Inflammatory macrophage (primary cell): ENCODE measurements around the gene ATP6V0E2.

Experiments
- DNase-seq, 2 donors: peaks; one replicate each; pipeline ENCODE4 v3.0.0-alpha.2; 2020 to 2022

ATP6V0E2 gene

DNA sequence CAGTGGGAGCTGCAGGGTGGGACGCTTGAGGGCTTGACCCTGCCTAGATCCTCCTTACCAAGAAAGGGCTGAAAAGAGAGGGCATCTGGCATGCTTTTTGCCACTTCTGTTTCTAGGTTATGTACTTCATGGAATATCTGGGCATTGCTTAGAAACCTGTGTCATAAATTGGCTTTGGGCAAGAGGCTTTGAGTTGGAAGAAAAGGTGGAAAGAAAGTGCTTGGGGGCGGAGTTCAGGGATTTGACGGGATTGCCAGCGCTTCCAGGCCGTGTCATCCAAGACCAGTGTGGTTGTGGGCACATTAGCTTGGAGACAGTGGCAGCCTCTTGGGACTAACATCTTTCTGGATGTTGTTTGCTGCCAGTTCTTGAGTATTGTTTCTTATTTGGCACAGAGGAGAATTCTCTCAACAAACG, 34.8 kb upstream of the ATP6V0E2 start:
- DNase-seq, result no peak

DNA sequence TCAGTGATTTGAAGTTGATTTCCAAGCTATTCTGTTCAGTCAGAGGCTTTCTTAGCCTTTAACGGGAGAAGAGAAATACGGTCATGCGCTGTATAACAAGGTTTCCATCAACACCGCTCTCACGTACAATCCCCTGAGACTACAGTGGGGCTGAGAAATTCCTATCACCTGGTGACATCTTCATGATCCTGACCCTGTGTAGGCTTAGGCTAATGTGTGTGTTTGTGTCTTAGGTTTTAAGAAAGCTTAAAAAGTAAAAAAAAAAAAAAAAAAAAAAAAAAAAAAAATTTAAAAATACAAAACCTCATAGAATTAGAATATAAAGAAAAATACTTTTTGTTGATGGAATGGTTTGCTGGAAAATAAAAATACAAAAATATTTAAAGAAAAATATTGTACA, 33.8 kb upstream of the ATP6V0E2 start:
- DNase-seq, result no peak

DNA sequence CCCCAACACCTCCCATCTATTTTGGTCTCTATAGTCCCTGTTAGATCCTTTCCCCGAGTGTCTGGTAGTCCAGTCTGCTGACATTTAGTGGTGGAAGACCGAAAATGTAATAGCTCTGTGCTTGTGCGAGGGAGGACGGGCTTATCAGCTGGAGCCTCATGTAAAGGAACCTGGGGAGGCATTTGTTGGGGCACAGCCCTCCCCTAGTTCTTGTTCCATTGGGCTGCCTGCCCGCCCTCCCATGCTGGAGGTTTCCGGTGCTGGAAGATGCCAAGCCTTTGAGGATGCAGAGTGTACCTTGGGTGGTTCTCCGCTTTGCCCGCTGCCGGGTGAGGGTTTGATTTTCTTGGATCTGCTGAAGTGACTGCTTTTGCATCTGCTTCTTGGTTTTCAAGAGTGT, 30.2 kb upstream of the ATP6V0E2 start:
- no peak for DNase-seq

DNA sequence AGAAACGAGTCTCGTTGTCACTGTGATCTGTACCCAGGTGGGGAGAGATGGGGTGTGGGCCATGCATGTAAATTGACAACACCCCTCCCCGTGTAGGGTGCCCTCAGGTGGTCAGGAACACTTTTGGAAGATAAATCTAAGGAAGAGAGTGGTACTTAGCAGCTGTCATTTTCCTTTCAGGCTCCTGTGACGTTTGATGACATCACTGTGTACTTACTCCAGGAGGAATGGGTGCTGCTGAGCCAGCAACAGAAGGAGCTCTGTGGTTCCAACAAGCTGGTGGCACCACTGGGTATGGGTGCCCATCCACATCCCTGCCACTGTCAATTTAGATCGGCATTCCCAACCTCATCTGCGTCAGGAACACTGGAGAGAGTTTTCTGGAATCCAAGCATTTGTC, 29.3 kb upstream of the ATP6V0E2 start:
- no peak for DNase-seq

DNA sequence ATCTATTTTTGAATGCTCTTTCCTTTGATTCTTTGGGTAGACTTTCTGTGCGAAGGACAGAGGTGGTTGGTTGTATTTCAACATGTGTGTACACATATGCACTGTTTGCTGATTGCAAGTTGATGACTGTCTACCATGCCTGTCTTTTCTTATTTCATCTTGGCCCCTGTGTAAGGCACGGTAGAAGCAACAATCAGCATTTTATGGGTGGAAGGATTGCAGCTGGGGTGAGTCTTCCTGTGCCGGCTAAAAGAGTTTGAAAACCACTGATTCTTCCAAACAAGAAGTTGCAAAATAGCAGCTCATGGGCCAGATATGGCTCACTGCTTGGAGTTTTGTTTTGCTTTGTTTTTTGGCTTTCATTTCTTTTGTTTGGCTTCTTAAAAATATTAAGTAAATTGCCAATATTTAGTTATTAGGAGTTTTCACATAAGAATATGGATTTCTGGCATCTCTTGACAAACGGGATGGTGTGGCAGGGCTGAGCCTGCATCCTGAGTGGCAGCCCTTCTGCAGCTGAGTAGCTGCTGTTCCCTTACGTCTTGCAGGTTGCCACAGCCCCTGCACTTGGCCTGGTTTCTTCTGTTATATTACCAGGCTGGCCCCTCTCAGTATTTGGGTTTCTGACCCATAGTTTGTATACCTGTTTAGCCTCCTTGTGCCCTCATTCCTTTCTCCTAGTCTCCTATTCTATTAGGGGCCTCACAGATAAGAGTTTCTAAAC, 28.4 kb upstream of the ATP6V0E2 start:
- DNase-seq, result no peak

DNA sequence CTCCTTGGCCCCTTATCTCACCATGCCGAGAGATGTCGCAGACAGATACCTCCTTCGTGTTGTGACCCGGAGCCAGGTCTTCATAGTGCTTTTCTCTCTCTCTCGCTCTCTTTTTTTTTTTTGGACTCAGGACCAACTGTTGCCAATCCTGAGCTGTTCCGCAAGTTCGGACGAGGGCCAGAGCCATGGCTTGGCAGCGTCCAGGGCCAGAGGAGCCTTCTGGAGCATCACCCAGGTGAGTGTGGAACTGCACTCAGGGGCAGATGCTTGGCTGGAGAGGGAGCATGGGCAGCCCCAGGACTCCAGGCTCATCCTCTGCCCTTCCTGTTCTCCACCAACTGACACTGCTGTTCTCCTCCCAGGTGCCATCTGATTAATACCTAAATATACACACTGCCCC, 27.7 kb upstream of the ATP6V0E2 start:
- no peak for DNase-seq

DNA sequence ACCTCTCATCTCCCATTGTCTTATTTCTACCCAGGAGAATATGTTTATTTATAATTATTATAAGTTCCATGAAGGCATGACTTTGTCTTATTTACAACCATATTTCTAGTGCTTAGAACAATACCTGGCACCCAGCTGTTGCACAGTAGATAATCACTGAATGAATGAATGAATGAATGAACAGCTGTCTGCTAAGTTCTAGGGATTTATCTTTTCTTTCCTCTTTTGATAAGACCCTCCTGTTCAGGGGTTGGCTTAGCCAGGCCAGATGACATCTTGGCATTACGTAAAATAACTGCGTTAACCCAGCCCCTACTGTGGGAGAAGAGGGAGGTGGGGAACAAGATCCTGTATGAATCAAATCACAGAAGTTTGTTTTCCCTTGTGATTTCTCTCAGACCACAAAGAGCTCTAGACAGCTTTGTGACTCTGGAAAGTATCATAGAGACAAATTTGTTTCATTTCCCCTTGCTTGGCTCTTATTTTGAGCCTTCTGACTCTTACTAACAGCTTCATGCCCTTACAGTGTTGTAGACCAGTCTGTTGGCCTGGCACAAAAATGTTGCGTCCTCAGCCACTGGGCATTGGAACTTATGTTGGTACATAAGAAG, 27.2 kb upstream of the ATP6V0E2 start:
- no peak for DNase-seq

DNA sequence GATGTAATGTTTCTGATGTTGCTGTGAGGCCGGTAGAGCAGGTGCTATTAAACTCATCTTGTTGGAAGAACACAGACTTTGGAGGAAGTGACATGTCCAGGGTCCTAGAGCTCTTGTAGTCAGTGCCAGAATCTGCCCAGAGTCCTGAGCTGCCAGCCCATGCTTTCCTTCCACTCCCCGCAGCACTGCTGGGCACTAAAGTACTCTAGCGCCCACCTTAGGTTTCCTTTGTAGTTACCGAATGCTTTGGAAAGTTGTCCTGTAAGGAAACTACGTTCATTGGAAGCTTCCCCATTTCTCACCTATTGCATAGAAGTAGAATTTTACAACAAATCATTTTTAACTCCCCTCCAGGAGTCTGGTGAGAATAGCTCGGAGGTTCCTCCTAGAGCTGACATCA, 24.6 kb upstream of the ATP6V0E2 start:
- no peak for DNase-seq

DNA sequence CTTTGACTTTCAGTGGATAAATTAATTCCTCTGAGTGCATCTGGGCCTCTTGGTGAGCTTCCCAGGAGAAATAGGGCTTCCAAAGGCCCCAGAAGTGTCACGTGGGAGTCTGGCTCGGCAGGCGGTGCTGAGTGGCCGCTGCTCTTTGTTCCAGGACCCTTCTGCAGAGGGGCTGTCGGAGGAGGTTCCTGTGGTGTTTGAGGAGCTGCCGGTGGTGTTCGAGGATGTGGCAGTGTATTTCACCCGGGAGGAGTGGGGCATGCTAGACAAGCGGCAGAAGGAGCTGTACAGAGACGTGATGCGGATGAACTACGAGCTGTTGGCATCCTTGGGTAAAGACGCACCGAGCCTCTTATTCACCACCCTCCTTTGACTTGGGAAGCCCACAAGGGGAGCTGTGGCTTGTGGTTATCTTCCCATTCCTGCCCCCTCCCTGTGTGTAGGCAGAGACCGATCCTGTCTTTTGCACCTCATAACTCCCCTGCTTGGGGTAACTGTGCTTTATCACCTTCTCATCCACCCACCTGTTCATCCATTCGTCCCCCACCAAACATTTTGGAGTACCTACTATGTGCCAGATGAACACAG, 23.7 kb upstream of the ATP6V0E2 start:
- no peak for DNase-seq

DNA sequence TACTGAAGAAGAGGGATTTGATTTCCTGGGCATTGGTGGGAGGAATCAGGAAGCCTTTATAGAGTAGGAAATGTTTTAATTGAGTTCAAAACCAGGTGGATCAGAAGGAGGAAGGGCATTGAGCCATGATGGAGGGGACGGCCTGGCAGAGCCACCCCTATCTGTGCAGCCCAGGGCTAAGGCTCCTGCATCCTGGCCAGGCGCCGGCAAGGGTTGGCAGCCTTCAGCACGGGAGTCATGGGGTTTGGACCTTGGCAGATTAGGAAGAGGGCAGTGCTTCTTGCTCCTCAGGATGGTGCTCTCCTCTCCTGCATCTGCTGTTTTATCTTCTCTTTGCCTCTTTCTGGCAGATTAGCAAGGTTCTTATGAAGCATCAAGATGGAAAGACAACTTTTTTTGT, 23.1 kb upstream of the ATP6V0E2 start:
- no peak for DNase-seq

DNA sequence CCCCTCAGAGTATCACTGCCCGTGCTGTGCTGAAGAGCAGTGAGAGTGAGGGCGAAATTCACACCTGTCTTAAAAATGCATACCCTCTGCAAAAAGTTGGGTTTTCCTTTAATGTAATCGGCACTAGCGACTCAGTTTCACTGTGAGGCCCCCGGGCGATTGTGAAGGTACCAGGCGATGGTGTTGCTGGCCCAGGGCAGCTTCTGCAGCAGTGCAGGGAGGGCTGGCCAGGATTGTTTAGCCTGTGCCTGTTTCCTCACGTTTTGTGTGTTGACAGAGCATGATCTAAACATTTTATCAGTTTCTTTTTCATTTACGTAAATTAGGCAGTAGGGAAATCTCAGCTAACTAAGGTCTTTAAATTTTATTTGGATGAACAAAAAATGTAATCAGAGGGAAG, 22.3 kb upstream of the ATP6V0E2 start:
- DNase-seq, result no peak

DNA sequence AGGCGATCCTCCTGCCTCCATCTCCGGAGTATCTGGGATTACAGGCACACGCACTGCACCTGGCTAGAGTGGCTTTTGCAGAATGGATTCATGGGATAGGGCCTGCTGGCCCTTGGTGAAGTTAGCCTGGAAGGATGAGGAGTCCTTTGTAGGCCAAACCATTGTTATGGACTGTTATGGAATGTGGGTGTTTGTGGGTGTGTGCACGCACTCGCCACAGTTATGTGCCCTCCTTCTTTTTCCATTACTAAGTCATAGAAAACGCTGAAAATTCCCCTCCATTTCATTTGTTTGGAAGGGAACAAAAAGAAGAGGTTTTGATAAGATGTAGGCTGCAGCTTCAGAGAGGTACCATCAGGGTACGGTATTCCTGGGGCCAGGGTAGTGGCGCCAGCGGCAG, 20.6 kb upstream of the ATP6V0E2 start:
- DNase-seq, result no peak

DNA sequence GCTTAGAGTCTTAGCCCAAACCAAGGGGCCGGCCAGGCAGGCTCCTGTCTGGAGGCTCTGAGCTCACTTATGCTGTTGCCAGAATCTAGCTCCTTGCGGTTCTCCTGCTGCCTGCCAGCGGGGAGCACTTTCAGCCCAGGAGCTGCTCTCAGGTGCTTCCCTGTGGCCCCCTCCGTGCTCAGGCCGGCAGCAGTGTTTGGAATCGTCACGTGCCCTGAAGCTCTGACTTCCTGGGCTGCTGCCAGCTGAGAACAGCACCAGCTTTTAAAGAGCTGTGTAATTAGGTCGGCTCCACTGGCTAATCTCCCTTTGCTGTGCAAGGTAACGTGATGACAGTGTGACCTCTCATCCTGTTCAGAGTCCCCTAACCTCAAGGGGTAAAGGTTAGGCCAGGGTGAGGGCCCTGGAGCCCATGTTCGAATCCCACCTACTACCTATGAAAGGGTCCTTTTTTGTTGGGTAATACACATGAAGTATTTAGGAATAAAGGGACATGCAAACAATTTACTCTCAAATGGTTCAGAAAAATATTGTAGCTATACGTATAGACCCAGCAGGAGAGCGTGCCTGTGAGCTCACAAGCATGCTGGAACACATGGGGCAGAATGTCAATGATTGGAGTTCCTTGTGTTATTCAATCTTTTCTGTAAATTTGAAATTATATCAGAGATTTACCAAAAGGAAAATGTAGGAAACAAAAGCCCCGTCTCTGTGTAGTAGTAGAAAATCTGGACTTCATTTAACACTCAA, 19.0 kb upstream of the ATP6V0E2 start:
- DNase-seq, result no peak

DNA sequence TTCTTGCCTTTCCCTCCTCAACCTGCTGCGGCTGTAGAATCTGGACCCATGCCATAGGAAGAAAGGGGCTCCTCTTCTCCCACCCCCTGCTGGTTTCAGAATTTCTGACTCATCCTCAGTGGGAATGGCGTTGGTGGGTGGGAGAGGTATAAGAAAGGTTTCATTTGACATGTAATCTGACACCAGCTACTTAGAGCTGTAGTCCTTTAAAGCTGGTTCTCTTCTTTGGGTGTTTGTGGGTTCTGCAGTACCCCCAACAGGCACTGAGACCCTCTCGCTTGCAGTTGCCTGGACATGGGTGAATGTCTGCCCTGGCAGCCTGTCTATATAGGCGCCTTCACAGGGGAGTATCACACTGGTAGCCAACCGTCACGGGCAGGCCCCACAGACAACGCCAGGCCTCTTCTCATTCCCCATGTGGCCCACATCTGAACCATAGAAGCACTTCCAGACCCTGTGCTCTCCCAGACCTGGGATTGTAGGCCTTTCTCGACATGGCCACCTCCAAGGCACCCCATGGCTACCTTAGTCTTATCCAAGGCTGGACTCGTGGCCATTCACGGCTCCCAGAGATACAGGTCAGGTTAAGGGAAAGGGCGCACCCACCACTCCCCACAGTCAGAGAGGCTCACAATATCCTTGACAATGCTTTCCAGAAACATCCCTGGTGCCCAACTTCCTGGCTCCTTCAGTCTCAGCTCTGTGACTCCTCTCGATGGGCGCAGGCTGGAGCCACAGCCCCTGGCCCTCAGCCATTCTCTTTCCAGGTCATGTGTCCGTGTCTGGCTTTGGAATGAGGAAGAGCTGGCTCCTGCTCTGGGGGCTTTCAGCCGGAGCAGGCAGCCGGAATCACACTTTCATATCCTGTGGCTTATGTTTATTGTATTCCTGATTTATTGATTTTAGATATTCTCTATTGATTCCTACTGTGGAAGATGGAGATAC, 18.1 kb upstream of the ATP6V0E2 start:
- no peak for DNase-seq

DNA sequence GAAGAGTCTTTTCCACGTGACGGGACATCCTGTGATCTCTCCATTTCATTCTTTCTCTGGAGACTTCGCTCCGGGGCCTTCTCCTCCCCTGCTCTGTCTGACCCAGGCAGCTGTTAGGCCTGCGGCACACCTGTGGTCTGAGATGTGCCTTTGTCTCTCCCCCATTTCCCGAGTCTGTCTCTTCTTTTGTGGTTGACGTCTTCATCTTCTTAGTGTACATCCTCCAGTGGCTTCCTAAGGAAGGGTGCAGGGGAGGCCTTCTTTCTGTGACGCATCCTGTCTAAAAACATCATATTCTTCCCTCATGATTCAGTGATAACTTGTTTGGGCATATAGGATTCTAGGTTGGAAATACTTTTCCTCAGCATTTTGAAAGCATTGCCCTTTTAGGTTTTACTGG, 17.2 kb upstream of the ATP6V0E2 start:
- DNase-seq, result no peak

DNA sequence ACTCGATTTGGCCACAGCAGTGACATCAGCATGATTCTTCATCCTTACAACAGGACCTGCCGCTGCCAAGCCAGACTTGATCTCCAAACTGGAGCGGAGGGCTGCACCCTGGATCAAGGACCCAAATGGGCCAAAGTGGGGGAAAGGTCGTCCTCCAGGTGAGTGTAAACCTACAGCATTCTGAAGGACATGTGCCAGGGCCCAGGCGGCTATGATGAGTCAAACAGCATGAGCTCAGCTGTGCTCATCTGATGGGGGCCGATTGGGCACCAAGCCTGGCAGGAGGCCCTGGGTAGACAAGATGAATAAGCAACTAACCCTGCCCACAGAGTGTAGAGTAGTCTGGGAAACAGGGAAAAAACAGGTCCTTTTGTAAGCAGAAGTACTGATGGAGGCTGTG, 14.4 kb upstream of the ATP6V0E2 start:
- DNase-seq, result no peak

DNA sequence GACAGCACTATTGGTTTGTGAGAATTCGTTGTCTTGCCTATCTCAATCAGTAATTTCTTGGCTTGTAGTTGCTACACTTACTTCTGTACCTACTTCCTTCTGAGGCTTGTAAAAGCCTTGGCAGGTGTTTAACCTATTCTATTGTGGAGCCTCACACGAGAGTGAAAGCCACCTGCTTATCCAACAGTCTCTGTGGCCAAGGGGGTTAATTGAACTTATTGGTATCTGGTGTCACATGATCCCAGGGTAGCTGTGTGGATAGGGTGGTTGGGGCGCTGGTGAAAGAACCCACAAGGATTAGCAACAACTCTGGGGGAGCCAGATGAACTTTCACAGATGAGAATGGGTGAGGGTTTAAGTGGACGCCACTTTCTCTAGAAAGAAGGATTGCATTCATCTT, 13.9 kb upstream of the ATP6V0E2 start:
- no peak for DNase-seq

DNA sequence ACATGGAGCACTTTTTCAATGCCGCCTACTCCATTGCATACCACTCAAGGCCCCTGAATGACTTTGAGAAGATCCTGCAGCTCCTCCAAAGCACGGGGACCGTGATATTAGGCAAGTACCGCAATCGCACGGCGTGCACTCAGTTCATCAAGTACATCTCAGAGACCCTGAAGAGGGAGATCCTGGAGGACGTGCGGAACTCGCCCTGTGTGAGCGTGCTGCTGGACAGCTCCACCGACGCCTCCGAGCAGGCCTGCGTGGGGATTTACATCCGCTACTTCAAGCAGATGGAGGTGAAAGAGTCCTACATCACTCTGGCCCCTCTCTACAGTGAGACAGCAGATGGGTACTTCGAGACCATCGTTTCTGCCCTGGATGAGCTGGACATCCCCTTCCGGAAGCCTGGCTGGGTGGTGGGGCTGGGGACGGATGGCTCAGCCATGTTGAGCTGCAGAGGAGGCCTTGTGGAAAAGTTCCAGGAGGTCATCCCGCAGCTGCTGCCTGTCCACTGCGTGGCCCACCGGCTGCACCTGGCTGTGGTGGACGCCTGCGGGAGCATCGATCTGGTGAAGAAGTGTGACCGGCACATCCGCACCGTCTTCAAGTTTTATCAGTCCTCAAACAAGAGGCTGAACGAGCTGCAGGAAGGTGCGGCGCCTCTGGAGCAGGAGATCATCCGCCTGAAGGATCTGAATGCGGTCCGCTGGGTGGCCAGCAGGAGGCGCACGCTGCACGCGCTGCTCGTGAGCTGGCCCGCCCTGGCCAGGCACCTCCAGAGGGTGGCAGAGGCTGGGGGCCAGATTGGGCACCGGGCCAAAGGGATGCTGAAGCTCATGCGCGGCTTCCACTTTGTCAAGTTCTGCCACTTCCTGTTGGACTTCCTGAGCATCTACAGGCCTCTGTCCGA, 12.7 kb upstream of the ATP6V0E2 start:
- DNase-seq, result no peak

DNA sequence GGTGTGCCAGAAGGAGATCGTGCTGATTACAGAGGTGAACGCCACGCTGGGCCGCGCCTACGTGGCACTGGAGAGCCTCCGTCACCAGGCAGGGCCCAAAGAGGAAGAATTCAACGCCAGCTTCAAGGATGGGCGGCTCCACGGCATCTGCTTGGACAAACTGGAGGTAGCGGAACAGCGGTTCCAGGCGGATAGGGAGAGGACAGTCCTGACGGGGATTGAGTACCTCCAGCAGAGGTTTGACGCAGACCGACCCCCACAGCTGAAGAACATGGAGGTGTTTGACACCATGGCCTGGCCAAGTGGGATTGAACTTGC, 12.1 kb upstream of the ATP6V0E2 start:
- DNase-seq, result no peak

DNA sequence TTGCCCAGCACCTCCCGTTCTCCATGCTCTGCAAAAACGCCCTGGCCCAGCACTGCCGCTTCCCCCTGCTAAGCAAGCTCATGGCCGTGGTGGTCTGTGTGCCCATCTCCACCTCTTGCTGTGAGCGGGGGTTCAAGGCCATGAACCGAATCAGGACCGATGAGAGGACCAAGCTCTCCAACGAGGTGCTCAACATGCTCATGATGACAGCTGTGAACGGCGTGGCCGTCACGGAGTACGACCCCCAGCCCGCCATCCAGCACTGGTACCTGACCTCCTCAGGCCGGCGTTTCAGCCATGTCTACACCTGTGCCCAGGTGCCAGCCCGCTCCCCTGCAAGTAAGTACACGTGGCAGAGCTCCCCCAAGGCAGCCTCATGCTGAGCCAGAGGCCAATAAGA, 11.6 kb upstream of the ATP6V0E2 start:
- DNase-seq, result no peak

DNA sequence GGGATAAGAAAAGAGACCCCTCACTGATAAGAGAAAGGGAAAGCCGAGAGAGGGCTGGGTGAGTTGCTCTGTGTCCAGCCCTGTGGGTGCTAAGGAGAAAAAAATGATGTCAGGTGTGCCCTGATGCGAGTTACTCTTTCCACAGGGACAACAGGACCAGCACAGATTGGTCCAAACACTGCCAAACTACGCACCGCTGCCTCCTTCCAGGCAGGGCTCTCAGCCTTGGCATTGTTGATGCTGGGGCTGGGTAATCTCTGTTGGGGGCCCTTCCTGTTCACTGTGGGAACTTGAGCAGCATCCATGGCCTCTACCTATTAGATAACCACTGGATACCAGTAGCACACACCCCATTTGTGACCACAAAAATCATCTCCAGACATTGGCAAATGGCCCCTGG, 10.3 kb upstream of the ATP6V0E2 start:
- DNase-seq, result no peak

DNA sequence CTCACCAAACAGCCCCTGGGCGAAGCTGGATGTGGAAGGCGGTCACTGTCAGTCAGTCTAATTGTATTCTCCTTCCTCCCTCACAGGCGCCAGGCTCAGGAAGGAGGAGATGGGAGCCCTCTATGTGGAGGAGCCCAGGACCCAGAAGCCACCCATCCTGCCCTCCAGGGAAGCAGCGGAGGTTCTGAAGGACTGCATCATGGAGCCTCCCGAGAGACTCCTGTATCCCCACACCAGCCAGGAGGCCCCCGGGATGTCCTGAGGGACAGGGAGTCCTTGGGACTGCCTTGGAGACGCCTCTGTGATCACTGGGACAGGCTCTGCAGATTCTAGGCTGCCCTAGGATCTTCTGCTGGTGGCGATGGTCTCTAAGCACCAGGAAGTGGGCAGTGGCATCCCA, 9.7 kb upstream of the ATP6V0E2 start:
- DNase-seq, result no peak
